Epithelial cell of esophagus (primary cell): ENCODE results near the gene TRPM8.

Experiments
- DNase-seq: peaks from one replicate; pipeline ENCODE4 v3.0.0; 2010; ENCODE audit warnings: low read depth
- H3K4me3 ChIP-seq: 2 replicates; pipeline ENCODE4 v1.5.1; 2011; ENCODE audit warnings: mild to moderate bottlenecking, low read length, control low read depth
- CTCF ChIP-seq: IDR thresholded peaks from 2 replicates; pipeline ENCODE4 v1.5.1; 2011; ENCODE audit warnings: low read depth, mild to moderate bottlenecking, low read length, control low read depth, inconsistent platforms; ENCODE audit not compliant: insufficient read depth; ENCODE audit errors: missing control alignments

TRPM8 gene

GRCh38 chr2:234003972-234004617 lies 86.9 kb downstream of the TRPM8 start:
- H3K4me3 ChIP-seq = no peak overlapping the region
- no peak for TF ChIP-seq CTCF
- peak; percentile 89 for DNase-seq

GRCh38 chr2:234005126-234005525 lies 88.0 kb downstream of the TRPM8 start:
- DNase-seq = no peak
- H3K4me3 ChIP-seq = no peak overlapping the region
- TF ChIP-seq CTCF = no peak

- TF ChIP-seq CTCF = no peak
- no peak for DNase-seq
- H3K4me3 ChIP-seq = no peak overlapping the region
These were observed 89.3 kb downstream of the TRPM8 start for GRCh38 chr2:234006501-234006900.

- no peak overlapping the region for H3K4me3 ChIP-seq
- no peak for TF ChIP-seq CTCF
- DNase-seq = no peak
These were observed 97.3 kb downstream of the TRPM8 start for GRCh38 chr2:234014427-234014826.

DNA sequence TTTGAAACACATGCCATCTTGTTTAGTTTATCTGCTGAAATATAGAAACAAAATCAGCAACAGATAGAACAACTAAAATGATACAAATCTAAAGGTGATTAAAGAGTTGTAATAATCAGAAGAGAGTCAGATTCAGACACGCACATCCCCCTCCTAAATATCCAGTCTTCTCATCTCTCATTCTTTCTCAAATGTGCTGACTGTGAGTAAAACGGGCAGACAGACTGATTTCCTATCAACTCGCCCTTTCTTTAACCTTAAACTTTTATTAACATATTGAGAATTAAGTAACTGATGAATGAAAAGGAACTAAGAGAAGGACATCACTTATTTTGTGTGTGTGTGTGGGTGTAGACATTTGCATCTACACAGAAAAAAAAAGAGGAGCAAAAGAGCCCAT lies 98.7 kb downstream of the TRPM8 start:
- no peak overlapping the region for H3K4me3 ChIP-seq
- no peak for DNase-seq
- no peak for TF ChIP-seq CTCF

GRCh38 chr2:234019896-234020295 lies 102.7 kb downstream of the TRPM8 start:
- TF ChIP-seq CTCF = no peak
- H3K4me3 ChIP-seq = no peak overlapping the region
- no peak for DNase-seq

DNA sequence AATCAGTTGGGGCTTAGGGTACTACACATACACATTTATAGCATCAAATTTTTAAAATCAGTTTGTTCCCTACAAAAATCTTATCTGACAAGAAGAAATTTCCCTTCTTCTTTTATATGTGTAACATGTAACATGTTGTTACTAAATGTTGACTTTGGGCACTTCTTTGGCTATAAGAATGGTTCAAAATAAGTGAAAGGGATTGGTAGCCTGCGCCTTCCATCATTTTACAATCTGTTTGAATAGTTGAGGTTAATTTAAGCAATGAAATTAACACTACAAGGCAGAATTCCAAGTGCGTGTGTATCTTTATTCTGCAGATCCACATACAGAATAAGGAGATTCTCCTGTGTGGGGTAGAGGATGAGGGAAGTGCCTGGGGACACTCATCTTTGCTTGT lies 103.2 kb downstream of the TRPM8 start:
- no peak overlapping the region for H3K4me3 ChIP-seq
- no peak for TF ChIP-seq CTCF
- no peak for DNase-seq
